Stimulated activated naive CD8-positive, alpha-beta T cell treated with anti-CD3 and anti-CD28 coated beads, Interleukin-15, Interleukin-2, amounts not matched to agents 100 ng/mL and 50 ng/mL, for 24 hours (primary cell): Measurements from ENCODE around the gene SCN1B.
"Not testable (repeated sequence)": the region's sequence is repeated elsewhere in the genome, so short reads cannot be mapped to it uniquely, and the experiment has no call there.

Source experiments
- H3K27ac Mint-ChIP-seq: one replicate; pipeline ENCODE4 v1.8.0; 2021; ENCODE audit warnings: mild to moderate bottlenecking, mixed read lengths
- H3K27me3 Mint-ChIP-seq: one replicate; pipeline ENCODE4 v1.8.0; 2021; ENCODE audit warnings: mixed read lengths
- H3K36me3 Mint-ChIP-seq: one replicate; pipeline ENCODE4 v1.8.0; 2021; ENCODE audit warnings: low read depth, mixed read lengths
- H3K4me1 Mint-ChIP-seq: one replicate; pipeline ENCODE4 v1.8.0; 2021; ENCODE audit warnings: low read depth, mixed read lengths
- H3K4me3 Mint-ChIP-seq: one replicate; pipeline ENCODE4 v1.8.0; 2021; ENCODE audit warnings: mild to moderate bottlenecking, mixed read lengths
- H3K9me3 Mint-ChIP-seq: one replicate; pipeline ENCODE4 v1.8.0; 2021; ENCODE audit warnings: mixed read lengths

Gene SCN1B

GRCh38 chr19:35021596-35021995 is 8.7 kb upstream of the SCN1B start:
- no peaks in the 10 kb centered on the region for H3K27me3 Mint-ChIP-seq
- peaks cover 73% of the 10 kb centered on the region for H3K36me3 Mint-ChIP-seq
- H3K9me3 Mint-ChIP-seq = no peaks in the 10 kb centered on the region
- no peak overlapping the region for H3K27ac Mint-ChIP-seq
- H3K4me1 Mint-ChIP-seq = no peaks in the 10 kb centered on the region
- no peak overlapping the region for H3K4me3 Mint-ChIP-seq

GRCh38 chr19:35022460-35022859 is 7.8 kb upstream of the SCN1B start:
- Mint-ChIP-seq H3K4me1 (no peaks in the 10 kb centered on the region), H3K27me3 (no peaks in the 10 kb centered on the region), H3K27ac (no peak overlapping the region), H3K36me3 (peaks cover 77% of the 10 kb centered on the region), H3K4me3 (no peak overlapping the region), H3K9me3 (no peaks in the 10 kb centered on the region)

- no peaks in the 10 kb centered on the region for H3K9me3 Mint-ChIP-seq
- H3K4me1 Mint-ChIP-seq = peaks cover 2% of the 10 kb centered on the region
- no peaks in the 10 kb centered on the region for H3K27me3 Mint-ChIP-seq
- H3K27ac Mint-ChIP-seq = no peak overlapping the region
- peaks cover 77% of the 10 kb centered on the region for H3K36me3 Mint-ChIP-seq
- no peak overlapping the region for H3K4me3 Mint-ChIP-seq
Observed at GRCh38 chr19:35023428-35023827, 6.8 kb upstream of the SCN1B start.

- Mint-ChIP-seq H3K36me3 (peaks cover 76% of the 10 kb centered on the region), H3K27me3 (no peaks in the 10 kb centered on the region), H3K4me1 (peaks cover 3% of the 10 kb centered on the region), H3K4me3 (no peak overlapping the region), H3K27ac (no peak overlapping the region), H3K9me3 (no peaks in the 10 kb centered on the region)
Observed at GRCh38 chr19:35024095-35024494, 6.2 kb upstream of the SCN1B start.

DNA sequence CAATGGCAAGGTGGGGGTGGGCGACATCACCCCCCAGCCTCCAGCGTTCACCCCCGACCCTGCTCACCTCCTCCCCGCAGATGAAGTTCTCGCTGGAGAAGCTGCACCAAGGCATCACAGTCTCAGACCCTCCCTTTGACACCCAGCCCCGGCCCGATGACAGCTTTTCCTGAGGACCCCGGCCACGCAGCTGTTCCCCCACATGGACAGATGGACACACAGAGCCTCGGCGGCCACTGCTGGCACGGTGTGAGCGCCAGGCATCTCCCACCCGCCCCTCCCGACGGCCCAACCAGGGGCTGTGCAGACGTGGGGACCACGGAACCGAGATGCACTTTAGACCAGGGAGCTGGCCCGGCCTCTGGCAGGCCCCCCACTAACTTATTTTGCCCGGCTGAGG is 4.3 kb upstream of the SCN1B start:
- no peaks in the 10 kb centered on the region for H3K27me3 Mint-ChIP-seq
- H3K36me3 Mint-ChIP-seq = peaks cover 61% of the 10 kb centered on the region
- no peak overlapping the region for H3K27ac Mint-ChIP-seq
- no peak overlapping the region for H3K4me3 Mint-ChIP-seq
- peaks cover 3% of the 10 kb centered on the region for H3K4me1 Mint-ChIP-seq
- H3K9me3 Mint-ChIP-seq = no peaks in the 10 kb centered on the region

DNA sequence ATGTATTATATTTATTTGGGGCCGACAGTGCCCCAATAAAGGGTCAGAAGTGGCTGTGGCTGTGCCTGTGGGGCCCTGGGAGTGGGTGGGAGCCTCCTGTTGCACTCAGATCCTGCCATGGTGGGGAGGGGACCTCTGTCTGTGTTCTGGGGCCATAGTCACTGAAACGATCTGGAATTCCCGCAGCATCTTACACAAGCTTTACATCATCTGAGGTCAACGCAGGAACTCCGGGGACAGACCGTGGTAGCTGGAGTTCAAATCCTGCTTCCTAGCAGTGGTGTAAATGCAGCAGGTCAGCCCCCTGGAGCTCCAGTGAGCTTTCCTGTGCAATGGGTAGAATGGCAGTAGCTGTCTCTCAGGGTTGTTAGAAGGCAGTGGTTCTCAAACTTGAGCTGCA is 3.9 kb upstream of the SCN1B start:
- Mint-ChIP-seq H3K36me3 (peaks cover 57% of the 10 kb centered on the region), H3K27ac (no peak overlapping the region), H3K27me3 (peaks cover 4% of the 10 kb centered on the region), H3K4me1 (peaks cover 7% of the 10 kb centered on the region), H3K9me3 (no peaks in the 10 kb centered on the region), H3K4me3 (no peak overlapping the region)

DNA sequence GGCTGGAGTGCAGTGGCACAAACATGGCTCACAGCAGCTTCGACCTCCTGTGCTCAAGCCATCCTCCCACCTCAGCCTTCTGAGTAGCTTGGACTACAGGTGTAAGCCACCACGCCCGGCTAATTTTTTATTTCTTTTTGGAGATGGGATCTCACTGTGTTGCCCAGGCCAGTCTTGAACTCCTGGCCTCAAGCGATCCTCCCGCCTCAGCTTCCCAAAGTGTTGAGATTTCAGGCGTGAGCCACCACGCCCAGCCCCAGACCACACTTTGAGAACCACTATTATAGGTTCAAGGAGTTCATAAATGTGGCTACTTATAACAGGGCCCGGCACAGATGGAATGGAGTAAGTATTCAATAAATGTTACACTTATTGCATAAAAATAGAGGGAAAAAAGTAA is 3.3 kb upstream of the SCN1B start:
- Mint-ChIP-seq H3K27ac (no peak overlapping the region), H3K27me3 (peaks cover 10% of the 10 kb centered on the region)

DNA sequence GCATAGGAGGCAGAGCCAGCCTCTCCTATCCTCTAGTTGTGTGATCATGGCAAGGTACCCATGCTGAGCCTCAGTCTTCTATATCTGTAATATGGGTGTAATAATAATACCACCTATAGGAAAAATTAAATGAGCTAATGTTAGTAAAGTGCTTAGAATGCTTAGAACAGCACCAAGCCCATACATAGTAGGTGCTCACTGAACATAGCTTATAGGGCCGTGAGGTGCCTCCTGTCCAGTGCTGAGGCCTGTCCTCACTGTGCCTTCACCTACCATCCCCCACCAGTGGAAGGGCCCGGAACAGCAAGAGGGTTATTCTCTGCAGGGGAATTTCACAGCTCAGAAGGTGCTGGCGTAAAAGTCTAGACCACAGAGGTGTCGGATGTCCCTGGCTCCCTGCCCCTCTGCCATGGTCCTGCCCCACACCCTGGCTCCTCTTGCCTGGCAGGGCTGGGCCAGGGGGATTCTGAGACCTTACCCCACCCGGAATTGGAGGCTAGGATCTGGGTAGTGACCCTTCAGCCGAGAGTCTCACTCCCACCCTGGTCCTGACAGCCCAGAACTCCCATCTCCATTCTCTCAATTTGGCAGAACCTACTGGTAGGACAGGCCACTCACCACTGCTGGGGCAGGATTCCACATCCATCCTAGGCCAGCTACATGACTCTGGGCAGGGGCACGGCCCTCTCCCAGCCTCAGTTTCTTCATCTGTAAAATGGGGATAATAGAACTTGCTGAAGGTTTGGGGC is 2.2 kb upstream of the SCN1B start:
- Mint-ChIP-seq H3K9me3 (no peaks in the 10 kb centered on the region), H3K27ac (peak overlapping the region; percentile 26), H3K4me3 (no peak overlapping the region), H3K4me1 (peaks cover 9% of the 10 kb centered on the region), H3K27me3 (peaks cover 14% of the 10 kb centered on the region), H3K36me3 (peaks cover 49% of the 10 kb centered on the region)

More for the DNA sequence above, 3.3 kb upstream of the SCN1B start:
- H3K4me3 Mint-ChIP-seq = no peak overlapping the region
- peaks cover 9% of the 10 kb centered on the region for H3K4me1 Mint-ChIP-seq
- peaks cover 55% of the 10 kb centered on the region for H3K36me3 Mint-ChIP-seq
- H3K9me3 Mint-ChIP-seq = no peaks in the 10 kb centered on the region

GRCh38 chr19:35028600-35028885 is 1.7 kb upstream of the SCN1B start:
- not testable (repeated sequence) for H3K4me1 Mint-ChIP-seq, H3K4me3 Mint-ChIP-seq, H3K9me3 Mint-ChIP-seq
- Mint-ChIP-seq H3K27ac (peak overlapping the region; percentile 26), H3K36me3 (peaks cover 45% of the 10 kb centered on the region), H3K27me3 (peaks cover 14% of the 10 kb centered on the region)

GRCh38 chr19:35029275-35029736 is 964 bp upstream of the SCN1B start:
- H3K27ac Mint-ChIP-seq, H3K4me1 Mint-ChIP-seq, H3K9me3 Mint-ChIP-seq: not testable (repeated sequence)
- Mint-ChIP-seq H3K36me3 (peaks cover 38% of the 10 kb centered on the region), H3K4me3 (peak overlapping the region; percentile 32), H3K27me3 (peaks cover 16% of the 10 kb centered on the region)

GRCh38 chr19:35029737-35030256 is 473 bp upstream of the SCN1B start:
- Mint-ChIP-seq H3K27ac (no peak overlapping the region), H3K4me3 (peak overlapping the region; percentile 32), H3K27me3 (peaks cover 16% of the 10 kb centered on the region), H3K36me3 (peaks cover 35% of the 10 kb centered on the region), H3K9me3 (no peaks in the 10 kb centered on the region), H3K4me1 (peaks cover 9% of the 10 kb centered on the region)

- peaks cover 16% of the 10 kb centered on the region for H3K27me3 Mint-ChIP-seq
- peaks cover 9% of the 10 kb centered on the region for H3K4me1 Mint-ChIP-seq
- H3K9me3 Mint-ChIP-seq = no peaks in the 10 kb centered on the region
- peak overlapping the region; percentile 64 for H3K4me3 Mint-ChIP-seq
- peaks cover 22% of the 10 kb centered on the region for H3K36me3 Mint-ChIP-seq
- H3K27ac Mint-ChIP-seq = peak overlapping the region; percentile 28
Observed at GRCh38 chr19:35031072-35031881, 1.0 kb downstream of the SCN1B start.

GRCh38 chr19:35032356-35032865 is 2.1 kb downstream of the SCN1B start:
- Mint-ChIP-seq H3K4me1 (peaks cover 12% of the 10 kb centered on the region), H3K36me3 (peaks cover 11% of the 10 kb centered on the region), H3K4me3 (no peak overlapping the region), H3K9me3 (no peaks in the 10 kb centered on the region), H3K27me3 (peaks cover 16% of the 10 kb centered on the region), H3K27ac (no peak overlapping the region)

- Mint-ChIP-seq H3K36me3 (peaks cover 4% of the 10 kb centered on the region), H3K4me1 (peaks cover 15% of the 10 kb centered on the region), H3K9me3 (no peaks in the 10 kb centered on the region), H3K27me3 (peaks cover 16% of the 10 kb centered on the region), H3K4me3 (no peak overlapping the region), H3K27ac (no peak overlapping the region)
Observed at GRCh38 chr19:35033067-35034004, 3.1 kb downstream of the SCN1B start.
